GM20000 (cell line): Measurements from ENCODE around the gene SGCD.

Experiments
- DNase-seq: peaks from one replicate; pipeline ENCODE4 v3.0.0; 2012; ENCODE audit warnings: low spot score
- TF ChIP-seq, protein P1 (sequence below): IDR thresholded peaks from 2 replicates; pipeline ENCODE4 v1.5.1; 2012; ENCODE audit warnings: mild to moderate bottlenecking, control low read depth; ENCODE audit errors: extremely low read depth, missing control alignments

SGCD gene

DNA sequence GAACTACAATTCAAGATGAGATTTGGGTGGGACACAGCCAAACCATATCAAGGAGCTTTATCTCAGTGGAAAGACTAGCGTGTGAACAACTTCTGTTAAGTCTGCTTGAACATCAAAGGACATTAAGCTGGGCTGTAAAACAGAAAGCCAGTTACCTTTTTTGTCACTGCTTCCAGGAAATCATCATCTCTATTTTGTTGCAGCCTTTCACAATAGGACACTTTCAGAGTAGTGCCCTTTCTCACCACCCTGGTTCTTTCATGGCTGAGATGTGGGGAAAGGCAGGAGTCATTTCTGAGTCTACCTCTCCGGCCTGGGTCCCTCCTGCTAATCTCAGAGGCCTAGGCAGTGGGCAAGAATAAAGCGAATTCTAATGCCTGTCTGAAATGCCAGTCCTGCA lies 426.9 kb downstream of the SGCD start:
- TF ChIP-seq, protein P1, sequence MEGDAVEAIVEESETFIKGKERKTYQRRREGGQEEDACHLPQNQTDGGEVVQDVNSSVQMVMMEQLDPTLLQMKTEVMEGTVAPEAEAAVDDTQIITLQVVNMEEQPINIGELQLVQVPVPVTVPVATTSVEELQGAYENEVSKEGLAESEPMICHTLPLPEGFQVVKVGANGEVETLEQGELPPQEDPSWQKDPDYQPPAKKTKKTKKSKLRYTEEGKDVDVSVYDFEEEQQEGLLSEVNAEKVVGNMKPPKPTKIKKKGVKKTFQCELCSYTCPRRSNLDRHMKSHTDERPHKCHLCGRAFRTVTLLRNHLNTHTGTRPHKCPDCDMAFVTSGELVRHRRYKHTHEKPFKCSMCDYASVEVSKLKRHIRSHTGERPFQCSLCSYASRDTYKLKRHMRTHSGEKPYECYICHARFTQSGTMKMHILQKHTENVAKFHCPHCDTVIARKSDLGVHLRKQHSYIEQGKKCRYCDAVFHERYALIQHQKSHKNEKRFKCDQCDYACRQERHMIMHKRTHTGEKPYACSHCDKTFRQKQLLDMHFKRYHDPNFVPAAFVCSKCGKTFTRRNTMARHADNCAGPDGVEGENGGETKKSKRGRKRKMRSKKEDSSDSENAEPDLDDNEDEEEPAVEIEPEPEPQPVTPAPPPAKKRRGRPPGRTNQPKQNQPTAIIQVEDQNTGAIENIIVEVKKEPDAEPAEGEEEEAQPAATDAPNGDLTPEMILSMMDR, result no peak
- no peak for DNase-seq

DNA sequence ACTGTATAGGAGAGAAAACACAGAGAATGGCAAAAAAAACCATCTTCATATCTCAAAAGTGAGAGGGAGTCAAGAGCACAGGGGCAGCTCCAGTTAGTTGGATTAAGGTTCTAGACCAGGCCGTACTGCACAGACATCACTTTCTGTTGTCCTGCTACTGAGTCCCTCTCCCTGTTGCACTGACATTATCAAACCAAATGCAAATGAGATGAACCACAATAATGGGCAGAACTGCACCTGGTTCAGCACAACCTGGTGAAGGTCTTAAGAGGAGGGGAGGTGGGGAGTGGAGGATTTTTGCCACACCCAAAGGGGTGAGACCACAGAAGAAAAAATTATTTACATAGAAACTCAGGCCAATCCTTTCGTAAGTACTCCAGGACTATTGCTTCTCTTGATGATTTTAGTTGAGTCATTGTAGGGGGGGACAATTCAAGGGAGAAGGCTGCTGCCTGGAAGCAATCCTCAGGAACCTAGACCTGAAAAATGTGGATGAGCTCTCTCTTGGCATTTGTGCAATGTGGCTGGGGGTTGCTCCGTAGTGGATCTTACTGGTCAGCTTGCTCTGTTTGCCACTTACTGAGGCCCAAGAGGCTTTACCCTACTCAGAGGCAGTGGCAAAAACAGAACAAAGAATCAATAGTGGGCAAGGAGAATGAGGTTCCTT lies 428.6 kb downstream of the SGCD start:
- TF ChIP-seq, protein P1, result no peak
- no peak for DNase-seq

DNA sequence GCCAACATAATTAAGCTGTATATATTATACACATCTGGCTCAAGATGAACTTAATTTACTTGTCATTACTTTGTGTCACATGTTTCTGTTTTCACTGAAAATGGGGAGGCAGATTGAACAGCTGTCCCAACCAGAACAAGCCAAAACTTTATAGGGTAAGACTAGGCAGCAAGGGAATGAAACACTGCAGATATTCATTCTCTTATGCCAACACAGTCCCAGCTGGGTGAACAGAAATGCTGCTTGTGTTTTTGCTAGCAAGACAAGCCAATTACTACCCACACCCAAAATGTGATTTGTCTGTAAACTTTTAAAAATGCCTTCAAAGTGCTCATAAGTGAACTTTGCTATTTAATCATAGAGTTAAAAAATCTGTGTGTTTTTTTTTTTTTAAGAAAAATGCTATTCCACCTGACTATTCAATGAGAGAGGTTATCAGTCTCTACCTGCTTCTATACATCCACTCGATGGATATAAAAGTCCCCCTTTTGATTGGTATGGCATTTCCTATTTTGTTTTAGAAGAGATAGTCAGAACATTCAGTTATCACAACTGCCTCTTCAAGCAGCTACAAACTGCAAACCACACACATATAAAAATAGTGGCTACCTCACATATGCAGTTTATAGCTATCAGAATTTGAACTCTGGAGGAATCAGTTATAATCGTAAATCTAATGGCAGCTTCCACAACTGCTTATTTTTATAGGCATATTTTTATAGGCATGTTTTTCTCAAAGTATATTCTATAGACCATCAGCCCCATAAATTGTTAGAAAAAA lies 431.2 kb downstream of the SGCD start:
- no peak for DNase-seq
- TF ChIP-seq, protein P1, result no peak

DNA sequence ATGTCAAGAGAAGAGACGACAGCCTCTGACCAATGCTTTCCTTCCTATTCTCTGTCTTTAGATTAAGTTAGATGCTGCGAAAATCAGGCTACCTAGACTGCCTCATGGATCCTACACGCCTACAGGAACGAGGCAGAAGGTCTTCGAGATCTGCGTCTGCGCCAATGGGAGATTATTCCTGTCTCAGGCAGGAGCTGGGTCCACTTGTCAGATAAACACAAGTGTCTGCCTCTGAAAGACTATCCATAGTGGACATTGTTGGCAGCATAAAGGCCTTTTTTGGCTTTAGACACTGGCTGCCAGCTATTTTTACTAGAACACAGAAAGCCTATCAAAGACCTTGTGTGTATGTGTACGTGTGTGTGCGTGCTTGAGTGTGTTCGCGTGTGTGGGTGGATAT lies 432.2 kb downstream of the SGCD start:
- DNase-seq, result no peak

DNA sequence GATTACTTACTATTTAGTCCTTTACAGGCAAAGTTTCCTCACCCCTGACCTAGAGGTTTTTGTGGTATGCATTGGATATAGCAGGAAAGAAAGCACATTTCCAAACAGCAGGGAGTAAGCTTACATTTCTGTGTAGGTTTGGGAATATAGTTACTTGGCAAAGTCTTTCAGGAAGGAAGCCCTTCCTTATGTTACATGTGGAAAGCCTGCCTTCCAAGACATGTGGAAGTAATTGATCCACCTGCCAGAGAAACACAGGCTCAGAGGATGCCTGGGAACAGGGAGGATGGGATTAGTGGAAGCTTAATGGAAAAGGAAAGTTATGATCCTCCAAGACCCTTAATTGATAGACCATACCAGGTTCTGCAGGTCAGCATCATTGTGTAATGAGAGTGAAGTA lies 435.8 kb downstream of the SGCD start:
- TF ChIP-seq, protein P1, result no peak
- DNase-seq, result no peak

More for the DNA sequence above, 432.2 kb downstream of the SGCD start:
- TF ChIP-seq, protein P1, result no peak

DNA sequence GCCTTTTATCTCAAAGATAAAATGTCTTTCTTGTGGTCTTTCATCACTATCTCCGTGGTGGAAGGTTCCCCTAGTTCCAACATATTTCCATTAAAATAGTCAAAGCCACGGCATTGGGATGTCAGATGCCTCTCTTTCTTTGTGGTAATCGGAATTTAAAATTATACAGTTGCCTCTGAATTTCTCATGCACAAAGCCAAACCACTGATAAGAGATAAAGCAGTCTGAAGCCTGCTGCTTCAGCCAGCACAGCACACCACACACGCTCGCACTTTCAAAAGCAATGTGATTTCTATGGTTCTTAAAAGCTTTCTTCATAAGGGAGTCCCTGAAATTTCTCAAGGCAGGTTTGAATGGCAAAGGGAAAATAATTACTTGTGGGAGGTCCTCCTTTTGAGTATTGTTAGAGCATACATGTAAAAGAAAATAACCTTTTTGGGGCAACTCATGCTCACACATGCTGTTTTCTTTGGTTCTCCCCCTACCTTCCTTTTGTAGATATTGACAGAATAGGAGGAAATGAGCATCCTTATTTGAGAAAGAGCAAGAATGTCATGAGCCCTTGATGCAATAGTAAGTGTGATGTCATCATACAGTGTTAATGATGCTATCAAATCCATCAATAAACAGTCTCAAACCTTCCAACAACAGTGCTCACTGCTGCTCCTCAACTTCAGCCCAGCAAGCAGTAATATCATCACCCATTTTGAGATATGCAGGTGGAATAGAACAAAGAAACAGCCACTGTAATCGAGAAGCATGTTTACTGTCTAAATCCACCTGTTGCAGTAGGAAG lies 437.4 kb downstream of the SGCD start:
- no peak for DNase-seq
- TF ChIP-seq, protein P1, result no peak

DNA sequence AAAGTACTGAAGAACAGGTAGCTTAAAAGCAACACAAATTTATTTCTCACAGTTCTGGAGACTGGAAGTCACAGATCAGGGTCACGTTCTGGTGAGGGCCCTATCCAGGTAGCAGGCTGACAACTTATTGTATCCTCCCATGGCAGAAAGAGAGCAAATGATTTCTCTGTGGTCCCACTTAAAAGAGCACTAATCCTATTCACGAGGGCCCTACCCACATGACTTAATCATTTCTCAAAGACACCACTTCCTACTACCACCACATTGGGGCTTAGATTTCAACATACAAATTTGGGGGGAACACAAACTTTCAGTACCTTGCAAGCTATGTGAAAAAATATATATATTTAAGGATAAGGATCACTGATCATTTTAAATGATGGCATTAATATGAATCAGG lies 447.3 kb downstream of the SGCD start:
- DNase-seq, result no peak
- TF ChIP-seq, protein P1, result no peak
